ENCODE data around the gene ACSL3.

GRCh38 chr2:222846003-222846402 lies 14.8 kb upstream of the ACSL3 start:
- TF ChIP-seq POLR2A (IDR thresholded peaks at IDR 0.05) (no peak), CTCF (IDR thresholded peaks at IDR 0.05) (no peak)

Data from transverse colon (tissue), 3 donors.